Upper lobe of left lung (tissue), 6 donors: ENCODE results near the gene CRY1. TPM values are rescaled to one million over a fixed set of nuclear protein-coding genes. Genes with fewer than 3 reads are reported as not detected.

ENCODE experiments used
- ATAC-seq, 2 donors: fragments of 200-7000 bp; cut with Tn5 transposase; one replicate each; pipeline ENCODE4 v1.9.1; 2022; ENCODE audit warnings: mild to moderate bottlenecking in 2 of 2, moderate library complexity in 2 of 2; ENCODE audit not compliant: low FRiP score in 2 of 2
- DNase-seq, 2 donors: peaks; one replicate each; pipeline ENCODE4 v3.0.0-alpha.2; 2019 to 2020
- H3K27ac ChIP-seq, 4 donors: fragments of 200-600 bp; sonication (generic); one replicate each; pipeline ENCODE4 v1.5.1; 2016 to 2019
- H3K27me3 ChIP-seq, 4 donors: fragments of 200-600 bp; sonication (generic); one replicate each; pipeline ENCODE4 v1.5.1; 2017 to 2019
- H3K36me3 ChIP-seq, 4 donors: fragments of 200-600 bp; sonication (generic); one replicate each; pipeline ENCODE4 v1.5.1; 2016 to 2019
- H3K4me1 ChIP-seq, 4 donors: fragments of 200-600 bp; sonication (generic); one replicate each; pipeline ENCODE4 v1.5.1; 2018 to 2019
- H3K4me3 ChIP-seq, 4 donors: fragments of 200-600 bp; sonication (generic); one replicate each; pipeline ENCODE4 v1.5.1; 2017 to 2019; ENCODE audit warnings: mild to moderate bottlenecking in 2 of 4, moderate library complexity in 1 of 4
- H3K9me3 ChIP-seq, 4 donors: fragments of 200-600 bp; sonication (generic); one replicate each; pipeline ENCODE4 v1.5.1; 2018 to 2019
- CTCF ChIP-seq, 6 experiments: fragments of 450-650 bp in 4 of 6; fragments of 200-600 bp in 2 of 6; sonication (generic) in 2 of 6; IDR thresholded peaks; one replicate each; pipeline ENCODE4 v1.5.1; 2016 to 2019; ENCODE audit warnings: antibody characterized with exemption in 6 of 6
- EP300 ChIP-seq, 4 donors: sonication (generic); formaldehyde crosslinking; IDR thresholded peaks; one replicate each; pipeline ENCODE4 v1.5.1; 2017; ENCODE audit warnings: antibody characterized with exemption in 4 of 4, control low read depth in 2 of 4
- POLR2A ChIP-seq, 4 donors: fragments of 450-650 bp; IDR thresholded peaks; one replicate each; pipeline ENCODE4 v1.5.1; 2016 to 2017; ENCODE audit warnings: antibody characterized with exemption in 4 of 4, mild to moderate bottlenecking in 2 of 4
- POLR2AphosphoS5 ChIP-seq, 2 donors: sonication (generic); formaldehyde crosslinking; IDR thresholded peaks; one replicate each; pipeline ENCODE4 v1.5.1; 2017; ENCODE audit warnings: antibody characterized with exemption in 2 of 2
- WGBS, 2 donors: methylation state at CpG; one replicate each; pipeline ENCODE4 v1.1.5; 2017 to 2018; 5-methylcytosine and 5-hydroxymethylcytosine counted together
- total RNA-seq, 6 donors: library from RNA; depleted of rRNA in 4 of 6; stranded (reverse); fragments of >200 nt in 4 of 6; gene quantifications; one replicate each; pipeline versions ENCODE4 v1.1.0 to v1.2.1, GENCODE V29; 2016 to 2021
- donor health status: DM: no; HTN: no; CAD: no; lungs with moderate emphysema.
- donor health status: DM: no; HTN: yes; CAD: no; lungs with severe emphysema.

CRY1 gene
- total RNA-seq, 6 donors from 2014 or later = 16.6 to 56.6 (median 42.0) TPM

GRCh38 chr12:106974511-106974910 is 118.8 kb downstream of the CRY1 start:
- H3K4me3 ChIP-seq = no peak overlapping the region
- WGBS, 2 donors = 60 to 77% methylated on average over 3 of the region's 3 CpGs
- H3K27ac ChIP-seq = no peak overlapping the region
- no peaks in the 10 kb centered on the region for H3K27me3 ChIP-seq
- H3K9me3 ChIP-seq = no peaks in the 10 kb centered on the region
- H3K36me3 ChIP-seq = peaks cover 3 to 22% (median 5%) of the 10 kb centered on the region in 4 donors
- ATAC-seq (no peak), DNase-seq (no peak)
- no peak for TF ChIP-seq POLR2A (IDR thresholded peaks at IDR 0.05)
- no peak for TF ChIP-seq EP300 (IDR thresholded peaks at IDR 0.05)
- TF ChIP-seq POLR2AphosphoS5 (IDR thresholded peaks at IDR 0.05) = no peak
- TF ChIP-seq CTCF (IDR thresholded peaks at IDR 0.05) = no peak
- H3K4me1 ChIP-seq = peaks cover 3 to 24% (median 17%) of the 10 kb centered on the region in 4 donors

GRCh38 chr12:106973545-106973944 is 119.8 kb downstream of the CRY1 start:
- Histone ChIP-seq H3K27me3 (no peaks in the 10 kb centered on the region), H3K27ac (no peak overlapping the region), H3K36me3 (peaks cover 3 to 21% (median 7%) of the 10 kb centered on the region in 4 donors), H3K4me1 (peaks cover 3 to 24% (median 15%) of the 10 kb centered on the region in 4 donors), H3K4me3 (no peak overlapping the region), H3K9me3 (no peaks in the 10 kb centered on the region)
- no peak for DNase-seq
- no peak for TF ChIP-seq EP300 (IDR thresholded peaks at IDR 0.05)
- no peak for TF ChIP-seq CTCF (IDR thresholded peaks at IDR 0.05)
- no peak for TF ChIP-seq POLR2AphosphoS5 (IDR thresholded peaks at IDR 0.05)
- TF ChIP-seq POLR2A (IDR thresholded peaks at IDR 0.05) = no peak
- no peak for ATAC-seq

- H3K27me3 ChIP-seq = no peaks in the 10 kb centered on the region
- WGBS, 2 donors = 84 to 90% methylated on average over 2 of the region's 2 CpGs
- peaks cover 0 to 15% (median 8%) of the 10 kb centered on the region in 4 donors for H3K4me1 ChIP-seq
- peaks cover 3 to 38% (median 14%) of the 10 kb centered on the region in 4 donors for H3K36me3 ChIP-seq
- no peak for TF ChIP-seq EP300 (IDR thresholded peaks at IDR 0.05)
- TF ChIP-seq CTCF (IDR thresholded peaks at IDR 0.05) = no peak
- TF ChIP-seq POLR2A (IDR thresholded peaks at IDR 0.05) = no peak
- no peak for TF ChIP-seq POLR2AphosphoS5 (IDR thresholded peaks at IDR 0.05)
- H3K4me3 ChIP-seq = no peak overlapping the region
- no peak overlapping the region for H3K27ac ChIP-seq
- no peak for DNase-seq
- no peaks in the 10 kb centered on the region for H3K9me3 ChIP-seq
- no peak for ATAC-seq
Observed at GRCh38 chr12:106971065-106971464, 122.3 kb downstream of the CRY1 start.

GRCh38 chr12:106964526-106964925 is 128.8 kb downstream of the CRY1 start:
- H3K4me1 ChIP-seq = no peaks in the 10 kb centered on the region
- H3K27me3 ChIP-seq = no peaks in the 10 kb centered on the region
- 81 to 85% methylated on average over 2 of the region's 2 CpGs for WGBS, 2 donors
- H3K4me3 ChIP-seq = no peak overlapping the region
- DNase-seq = no peak
- TF ChIP-seq CTCF (IDR thresholded peaks at IDR 0.05) = no peak
- TF ChIP-seq POLR2A (IDR thresholded peaks at IDR 0.05) = no peak
- TF ChIP-seq POLR2AphosphoS5 (IDR thresholded peaks at IDR 0.05) = no peak
- TF ChIP-seq EP300 (IDR thresholded peaks at IDR 0.05) = no peak
- no peak overlapping the region for H3K27ac ChIP-seq
- ATAC-seq = no peak
- no peaks in the 10 kb centered on the region for H3K9me3 ChIP-seq
- peaks cover 0 to 22% (median 10%) of the 10 kb centered on the region in 4 donors for H3K36me3 ChIP-seq

GRCh38 chr12:106962286-106962685 is 131.1 kb downstream of the CRY1 start:
- Histone ChIP-seq H3K4me1 (peaks cover 10 to 16% (median 12%) of the 10 kb centered on the region in 4 donors), H3K9me3 (no peaks in the 10 kb centered on the region), H3K27ac (no peak overlapping the region), H3K27me3 (no peaks in the 10 kb centered on the region), H3K36me3 (peaks cover 0 to 12% (median 3%) of the 10 kb centered on the region in 4 donors), H3K4me3 (no peak overlapping the region)
- TF ChIP-seq POLR2AphosphoS5 (IDR thresholded peaks at IDR 0.05) (no peak), POLR2A (IDR thresholded peaks at IDR 0.05) (no peak), EP300 (IDR thresholded peaks at IDR 0.05) (no peak), CTCF (IDR thresholded peaks at IDR 0.05) (no peak)
- DNase-seq (no peak), ATAC-seq (no peak)
- WGBS, 2 donors = 90 to 95% methylated on average over 3 of the region's 3 CpGs
